HCT116 (cell line): Measurements from ENCODE around the gene MORF4L2. TPM values are rescaled to one million over a fixed set of nuclear protein-coding genes. Genes with fewer than 3 reads are reported as not detected.

ENCODE experiments used
- ATAC-seq: fragments of 200-7000 bp; cut with Tn5 transposase; 2 replicates; pipeline ENCODE4 v1.9.1; 2020; ENCODE audit warnings: mild to moderate bottlenecking, moderate library complexity
- BruUV-seq: library from RNA; stranded (reverse); fragments of 400-500 nt; replicated peaks from 2 replicates; lab custom pipeline; 2021; lab: Mats Ljungman, UMichigan
- CTCF ChIA-PET: fragments of 300-600 bp; sonication (Branson Sonifier 250); formaldehyde crosslinking; loops from one replicate; lab custom pipeline; 2021; ENCODE audit warnings: antibody characterized with exemption; lab: Charles Lee
- POLR2A ChIA-PET: fragments of 300-600, 350-600 bp; sonication (Branson Sonifier 250); formaldehyde crosslinking; loops from one replicate; lab custom pipeline; 2021; ENCODE audit warnings: antibody characterized with exemption; lab: Charles Lee
- RAD21 ChIA-PET, 2 experiments: fragments of 300-600 bp; sonication (Branson Sonifier 250); formaldehyde crosslinking; loops; one replicate each; lab custom pipeline; 2023; ENCODE audit warnings: low total read pairs in 2 of 2; ENCODE audit not compliant: uncharacterized antibody in 2 of 2, unreplicated experiment in 2 of 2, low non-redundant PET in 1 of 2; lab: Charles Lee
- DNase-seq: peaks from one replicate; pipeline ENCODE4 v3.0.0-alpha.2; 2010; ENCODE audit warnings: low read depth, low spot score
- H2AFZ ChIP-seq: fragments of 200-600 bp; shearing (Covaris generic), sonication (generic); 2 replicates; pipeline ENCODE4 v1.6.1; 2017; ENCODE audit warnings: low read depth, mixed run types, mixed read lengths, antibody characterized with exemption, low read length; ENCODE audit not compliant: poor library complexity, severe bottlenecking
- H3K27ac ChIP-seq: 2 replicates; pipeline ENCODE4 v1.5.1; 2012; ENCODE audit warnings: low read depth, low read length
- H3K27me3 ChIP-seq: fragments of 200-600 bp; sonication (generic); 2 replicates; pipeline ENCODE4 v1.6.1; 2016; ENCODE audit warnings: mixed run types, low read length, mixed read lengths; ENCODE audit not compliant: insufficient read depth
- H3K36me3 ChIP-seq, 2 experiments: fragments of 200-500 bp in 1 of 2; fragments of 200-600 bp in 1 of 2; sonication (Bioruptor generic) in 1 of 2; sonication (generic) in 1 of 2; 2 replicates each; pipeline versions ENCODE4 v1.5.1 to v1.6.1; 2014 to 2016; ENCODE audit warnings: low read length in 2 of 2, inconsistent platforms in 1 of 2, mixed read lengths in 1 of 2, mixed run types in 1 of 2; ENCODE audit not compliant: insufficient read depth in 2 of 2, control insufficient read depth in 1 of 2
- H3K4me1 ChIP-seq, 2 experiments: fragments of 200-600 bp in 1 of 2; sonication (generic) in 1 of 2; 2 replicates each; pipeline versions ENCODE4 v1.5.1 to v1.6.1; 2012 to 2017; ENCODE audit warnings: low read length in 2 of 2, inconsistent platforms in 1 of 2, mild to moderate bottlenecking in 1 of 2, mixed read lengths in 1 of 2, mixed run types in 1 of 2, moderate library complexity in 1 of 2; ENCODE audit not compliant: insufficient read depth in 2 of 2, control insufficient read depth in 1 of 2
- H3K4me2 ChIP-seq: fragments of 200-600 bp; sonication (generic); 2 replicates; pipeline ENCODE4 v1.6.1; 2017; ENCODE audit warnings: mixed run types, low read length, mixed read lengths
- H3K4me3 ChIP-seq, 2 experiments: fragments of 200-600 bp in 1 of 2; sonication (generic) in 1 of 2; replicated peaks in 1 of 2; 2 replicates each; pipeline ENCODE4 v1.5.1; 2011 to 2016; ENCODE audit warnings: low read length in 2 of 2, control low read depth in 1 of 2, low read depth in 1 of 2, mild to moderate bottlenecking in 1 of 2, mixed read lengths in 1 of 2, mixed run types in 1 of 2
- H3K79me2 ChIP-seq: fragments of 200-600 bp; sonication (generic); 2 replicates; pipeline ENCODE4 v1.6.1; 2017; ENCODE audit warnings: mild to moderate bottlenecking, mixed run types, low read length, moderate library complexity, mixed read lengths; ENCODE audit not compliant: insufficient read depth
- H3K9ac ChIP-seq: fragments of 200-600 bp; sonication (generic); 2 replicates; pipeline ENCODE4 v1.6.1; 2016; ENCODE audit warnings: low read length, mixed read lengths
- H3K9me2 ChIP-seq: fragments of 200-600 bp; sonication (generic), shearing (Covaris generic); 2 replicates; pipeline ENCODE4 v1.6.1; 2017; ENCODE audit warnings: mixed run types, mild to moderate bottlenecking, moderate library complexity; ENCODE audit not compliant: insufficient read depth
- H3K9me3 ChIP-seq, 2 experiments: fragments of 200-500 bp in 1 of 2; fragments of 200-600 bp in 1 of 2; sonication (Bioruptor generic) in 1 of 2; sonication (generic) in 1 of 2; 2 replicates each; pipeline ENCODE4 v1.6.1; 2014 to 2017; ENCODE audit warnings: low read length in 2 of 2, mixed read lengths in 2 of 2, inconsistent platforms in 1 of 2, low read depth in 1 of 2, mild to moderate bottlenecking in 1 of 2, mixed run types in 1 of 2, moderate library complexity in 1 of 2; ENCODE audit not compliant: control insufficient read depth in 1 of 2, insufficient read depth in 1 of 2
- H4K20me1 ChIP-seq: fragments of 200-600 bp; sonication (generic), shearing (Covaris generic); 2 replicates; pipeline ENCODE4 v1.6.1; 2017; ENCODE audit warnings: mixed run types, mild to moderate bottlenecking, moderate library complexity; ENCODE audit not compliant: insufficient read depth
- ATF3 ChIP-seq: IDR thresholded peaks from 2 replicates; pipeline ENCODE4 v1.6.1; 2012
- CTCF ChIP-seq, 3 experiments: fragments of 200-600 bp in 1 of 3; sonication (generic) in 1 of 3; IDR thresholded peaks in 2 of 3; conservative IDR thresholded peaks in 1 of 3; 2 replicates each; pipeline ENCODE4 v1.5.1; 2012 to 2017; ENCODE audit warnings: low read depth in 2 of 3, low read length in 2 of 3, antibody characterized with exemption in 1 of 3, borderline replicate concordance in 1 of 3, control low read depth in 1 of 3, mild to moderate bottlenecking in 1 of 3, mixed read lengths in 1 of 3, mixed run types in 1 of 3, moderate library complexity in 1 of 3; ENCODE audit not compliant: insufficient read depth in 1 of 3
- ELF1 ChIP-seq: IDR thresholded peaks from 2 replicates; pipeline ENCODE4 v1.6.1; 2012; ENCODE audit warnings: low read depth, borderline replicate concordance
- JUND ChIP-seq: IDR thresholded peaks from 2 replicates; pipeline ENCODE4 v1.6.1; 2012
- POLR2A ChIP-seq: IDR thresholded peaks from 2 replicates; pipeline ENCODE4 v1.7.0; 2011; ENCODE audit warnings: borderline replicate concordance; ENCODE audit not compliant: insufficient read depth, insufficient read length; ENCODE audit errors: extremely low read depth
- POLR2AphosphoS5 ChIP-seq: IDR thresholded peaks from 2 replicates; pipeline ENCODE4 v1.6.1; 2011; ENCODE audit warnings: mild to moderate bottlenecking, low read depth, low read length, moderate library complexity
- REST ChIP-seq: IDR thresholded peaks from 2 replicates; pipeline ENCODE4 v1.6.1; 2012; ENCODE audit warnings: low read depth
- SIN3A ChIP-seq: IDR thresholded peaks from 2 replicates; pipeline ENCODE4 v1.6.1; 2012; ENCODE audit warnings: low read depth
- SP1 ChIP-seq: IDR thresholded peaks from 2 replicates; pipeline ENCODE4 v1.6.1; 2012; ENCODE audit warnings: low read depth
- YY1 ChIP-seq: IDR thresholded peaks from 2 replicates; pipeline ENCODE4 v1.6.1; 2011; ENCODE audit warnings: low read length, low read depth, moderate library complexity, mild to moderate bottlenecking; ENCODE audit not compliant: insufficient replicate concordance; ENCODE audit errors: extremely low read depth
- ZBTB33 ChIP-seq: IDR thresholded peaks from 2 replicates; pipeline ENCODE4 v1.6.1; 2011; ENCODE audit warnings: mild to moderate bottlenecking, low read length, moderate library complexity; ENCODE audit not compliant: insufficient replicate concordance; ENCODE audit errors: extremely low read depth
- ZFX ChIP-seq: fragments of 450-650 bp; IDR thresholded peaks from 2 replicates; pipeline ENCODE4 v1.6.1; 2017
- intact Hi-C: fragments of 100-400 bp; cut with micrococcal nuclease; formaldehyde crosslinking; loops from 2 replicates; pipeline ENCODE4 v1.10.0; 2022
- total RNA-seq: library from RNA; stranded (reverse); gene quantifications from one replicate; pipeline ENCODE4 v1.2.1, GENCODE V29; 2021; ENCODE audit not compliant: unreplicated experiment

The MORF4L2 gene
- total RNA-seq, 1 experiment from 2014 or later, result 308 TPM

- BruUV-seq, result TSS peak; percentile 57
- ChIA-PET RAD21 (no interaction called here), POLR2A (interaction anchor here (0.9 to 1.2 kb wide), 2 partner anchors 26 to 74 kb away, joined by 3 to 5 read pairs; no protein-coding TSS in a partner anchor)
These were observed 685 bp upstream of the MORF4L2 start for GRCh38 chrX:103687073-103687695.

More at GRCh38 chrX:103687073-103687695, 685 bp upstream of the MORF4L2 start:
- no peaks in the 10 kb centered on the region for H3K9me3 ChIP-seq
- CTCF ChIA-PET, result interaction anchor here (1.0 kb wide), 1 partner anchor 24 kb away, joined by 7 read pairs; no protein-coding TSS in a partner anchor
- H3K27me3 ChIP-seq, result no peaks in the 10 kb centered on the region
- TF ChIP-seq SIN3A (no peak), CTCF (IDR thresholded peaks at IDR 0.05 in 2 of 3, conservative IDR thresholded peaks at IDR 0.05 in 1 of 3; ENCODE audit: borderline replicate concordance in 1 of 3, insufficient read depth in 1 of 3, low read depth in 2 of 3, low read length in 2 of 3) (peak in 2 of 3 experiments; percentile 23 to 43; a peak in 2 of 6 replicates), ZBTB33 (peak; percentile 44), JUND (no peak), POLR2A (no peak), ATF3 (no peak), ELF1 (no peak), ZFX (no peak), POLR2AphosphoS5 (peak; percentile 41), SP1 (no peak), YY1 (no peak), REST (no peak)
- peak overlapping the region; percentile 9 for H2AFZ ChIP-seq
- H3K79me2 ChIP-seq, result peaks cover 41% of the 10 kb centered on the region
- peak overlapping the region; percentile 56 to 77 for H3K4me3 ChIP-seq
- peaks cover 17 to 22% of the 10 kb centered on the region in 2 experiments for H3K36me3 ChIP-seq
- no peaks in the 10 kb centered on the region for H4K20me1 ChIP-seq
- peak overlapping the region; percentile 74 for H3K9ac ChIP-seq
- no peaks in the 10 kb centered on the region for H3K9me2 ChIP-seq
- DNase-seq, result peak; percentile 45
- H3K4me2 ChIP-seq, result peak overlapping the region; percentile 83
- H3K4me1 ChIP-seq, result peaks cover 2 to 17% of the 10 kb centered on the region in 2 experiments; a peak in 3 of 4 replicates
- H3K27ac ChIP-seq, result peak overlapping the region; percentile 94
- intact Hi-C loops, result loop anchor here (5.0 kb wide), 1 partner anchor 155 kb away; no protein-coding TSS in a partner anchor
- peak; percentile 75 for ATAC-seq
